Measurements from ENCODE around the gene CADPS.

Gene CADPS

GRCh38 chr3:62920466-62920784, 45.2 kb upstream of the CADPS start:
- Histone ChIP-seq H2AFZ (ENCODE audit: low read length) (no peak overlapping the region), H3K27me3 (ENCODE audit: insufficient read depth, low read length, poor library complexity, severe bottlenecking) (no peaks in the 10 kb centered on the region), H4K20me1 (ENCODE audit: insufficient read depth, low read length, poor library complexity, severe bottlenecking) (no peaks in the 10 kb centered on the region), H3K4me2 (ENCODE audit: low read depth, low read length, poor library complexity, severe bottlenecking) (no peak overlapping the region), H3K9ac (ENCODE audit: low read depth, low read length, poor library complexity, severe bottlenecking) (no peak overlapping the region), H3K4me3 (ENCODE audit: low read length, poor library complexity, severe bottlenecking) (no peak overlapping the region), H3K9me3 (ENCODE audit: insufficient read depth, low read depth, low read length) (no peaks in the 10 kb centered on the region), H3K79me2 (ENCODE audit: insufficient read depth, low read length) (no peaks in the 10 kb centered on the region), H3F3A (ENCODE audit: low read depth) (no peaks in the 10 kb centered on the region), H3K9me2 (replicated peaks; ENCODE audit: low read depth, low read length) (no peaks in the 10 kb centered on the region), H3K4me1 (ENCODE audit: insufficient read depth, low read length, poor library complexity, severe bottlenecking) (no peaks in the 10 kb centered on the region), H3K36me3 (ENCODE audit: insufficient read depth, low read length) (no peaks in the 10 kb centered on the region)
- TF ChIP-seq CTCF (conservative IDR thresholded peaks at IDR 0.05; ENCODE audit: low read length) (no peak), EZH2phosphoT487 (IDR thresholded peaks at IDR 0.05; ENCODE audit: borderline replicate concordance) (no peak)

GRCh38 chr3:62919784-62920465, 44.7 kb upstream of the CADPS start:
- H3K4me2 ChIP-seq (ENCODE audit: low read depth, low read length, poor library complexity, severe bottlenecking), result no peak overlapping the region
- H3F3A ChIP-seq (ENCODE audit: low read depth), result no peaks in the 10 kb centered on the region
- H3K4me1 ChIP-seq (ENCODE audit: insufficient read depth, low read length, poor library complexity, severe bottlenecking), result no peaks in the 10 kb centered on the region
- H3K9ac ChIP-seq (ENCODE audit: low read depth, low read length, poor library complexity, severe bottlenecking), result no peak overlapping the region
- no peak overlapping the region for H3K4me3 ChIP-seq (ENCODE audit: low read length, poor library complexity, severe bottlenecking)
- no peaks in the 10 kb centered on the region for H3K9me3 ChIP-seq (ENCODE audit: insufficient read depth, low read depth, low read length)
- H2AFZ ChIP-seq (ENCODE audit: low read length), result no peak overlapping the region
- H3K79me2 ChIP-seq (ENCODE audit: insufficient read depth, low read length), result no peaks in the 10 kb centered on the region
- no peak for TF ChIP-seq CTCF (conservative IDR thresholded peaks at IDR 0.05; ENCODE audit: low read length)
- no peak for TF ChIP-seq EZH2phosphoT487 (IDR thresholded peaks at IDR 0.05; ENCODE audit: borderline replicate concordance)
- H3K36me3 ChIP-seq (ENCODE audit: insufficient read depth, low read length), result no peaks in the 10 kb centered on the region
- no peaks in the 10 kb centered on the region for H3K9me2 ChIP-seq (replicated peaks; ENCODE audit: low read depth, low read length)
- no peaks in the 10 kb centered on the region for H4K20me1 ChIP-seq (ENCODE audit: insufficient read depth, low read length, poor library complexity, severe bottlenecking)
- H3K27me3 ChIP-seq (ENCODE audit: insufficient read depth, low read length, poor library complexity, severe bottlenecking), result no peaks in the 10 kb centered on the region

GRCh38 chr3:62918777-62919176, 43.6 kb upstream of the CADPS start:
- H3K9me3 ChIP-seq (ENCODE audit: insufficient read depth, low read depth, low read length), result no peaks in the 10 kb centered on the region
- no peaks in the 10 kb centered on the region for H3K79me2 ChIP-seq (ENCODE audit: insufficient read depth, low read length)
- H3K4me2 ChIP-seq (ENCODE audit: low read depth, low read length, poor library complexity, severe bottlenecking), result no peak overlapping the region
- H3K9me2 ChIP-seq (replicated peaks; ENCODE audit: low read depth, low read length), result no peaks in the 10 kb centered on the region
- no peak overlapping the region for H3K4me3 ChIP-seq (ENCODE audit: low read length, poor library complexity, severe bottlenecking)
- no peaks in the 10 kb centered on the region for H3K36me3 ChIP-seq (ENCODE audit: insufficient read depth, low read length)
- no peaks in the 10 kb centered on the region for H3F3A ChIP-seq (ENCODE audit: low read depth)
- no peak overlapping the region for H2AFZ ChIP-seq (ENCODE audit: low read length)
- H3K4me1 ChIP-seq (ENCODE audit: insufficient read depth, low read length, poor library complexity, severe bottlenecking), result no peaks in the 10 kb centered on the region
- no peak for TF ChIP-seq EZH2phosphoT487 (IDR thresholded peaks at IDR 0.05; ENCODE audit: borderline replicate concordance)
- H3K27me3 ChIP-seq (ENCODE audit: insufficient read depth, low read length, poor library complexity, severe bottlenecking), result no peaks in the 10 kb centered on the region
- no peak overlapping the region for H3K9ac ChIP-seq (ENCODE audit: low read depth, low read length, poor library complexity, severe bottlenecking)
- no peaks in the 10 kb centered on the region for H4K20me1 ChIP-seq (ENCODE audit: insufficient read depth, low read length, poor library complexity, severe bottlenecking)

- no peak overlapping the region for H2AFZ ChIP-seq (ENCODE audit: low read length)
- H3K9ac ChIP-seq (ENCODE audit: low read depth, low read length, poor library complexity, severe bottlenecking), result no peak overlapping the region
- H3F3A ChIP-seq (ENCODE audit: low read depth), result no peaks in the 10 kb centered on the region
- H3K4me2 ChIP-seq (ENCODE audit: low read depth, low read length, poor library complexity, severe bottlenecking), result no peak overlapping the region
- TF ChIP-seq CTCF (conservative IDR thresholded peaks at IDR 0.05; ENCODE audit: low read length), result no peak
- TF ChIP-seq EZH2phosphoT487 (IDR thresholded peaks at IDR 0.05; ENCODE audit: borderline replicate concordance), result no peak
- no peak overlapping the region for H3K4me3 ChIP-seq (ENCODE audit: low read length, poor library complexity, severe bottlenecking)
- H3K79me2 ChIP-seq (ENCODE audit: insufficient read depth, low read length), result no peaks in the 10 kb centered on the region
- H3K36me3 ChIP-seq (ENCODE audit: insufficient read depth, low read length), result no peaks in the 10 kb centered on the region
- H3K27me3 ChIP-seq (ENCODE audit: insufficient read depth, low read length, poor library complexity, severe bottlenecking), result no peaks in the 10 kb centered on the region
- H3K9me2 ChIP-seq (replicated peaks; ENCODE audit: low read depth, low read length), result no peaks in the 10 kb centered on the region
- no peaks in the 10 kb centered on the region for H3K4me1 ChIP-seq (ENCODE audit: insufficient read depth, low read length, poor library complexity, severe bottlenecking)
- H3K9me3 ChIP-seq (ENCODE audit: insufficient read depth, low read depth, low read length), result no peaks in the 10 kb centered on the region
- H4K20me1 ChIP-seq (ENCODE audit: insufficient read depth, low read length, poor library complexity, severe bottlenecking), result no peaks in the 10 kb centered on the region
These were observed 42.9 kb upstream of the CADPS start for GRCh38 chr3:62918131-62918530.

All from Loucy (cell line).